Pancreas (tissue), 10 donors: Measurements from ENCODE around the gene CYP4F22. TPM values are rescaled to one million over a fixed set of nuclear protein-coding genes. Genes with fewer than 3 reads are reported as not detected.
A peak's percentile ranks its signal among the peaks of the same experiment; 100 is the strongest.

Experiments used
- ATAC-seq, 4 donors: fragments of 200-7000 bp; cut with Tn5 transposase; one replicate each; pipeline versions ENCODE4 v1.8.0 to v1.9.1; 2020; ENCODE audit warnings: mild to moderate bottlenecking in 4 of 4, moderate library complexity in 4 of 4
- DNase-seq, 6 donors: peaks; one replicate each; pipeline ENCODE4 v3.0.0-alpha.2; 2020
- FAIRE-seq: peaks from 2 replicates; lab custom pipeline; 2012; peaks lifted over from hg19 to GRCh38; lab: Jason Lieb, UNC
- H3K27ac ChIP-seq, 4 donors: fragments of 200-600 bp; sonication (generic); 1 replicate in 3 of 4; 2 replicates in 1 of 4; pipeline versions ENCODE4 v1.5.0 to v1.8.0; 2020
- H3K27me3 ChIP-seq, 4 donors: fragments of 200-600 bp; one replicate each; pipeline ENCODE4 v1.8.0; 2021
- H3K36me3 ChIP-seq, 3 donors: fragments of 200-600 bp; sonication (generic) in 1 of 3; one replicate each; pipeline versions ENCODE4 v1.5.0 to v1.8.0; 2020 to 2021
- H3K4me1 ChIP-seq, 3 donors: fragments of 200-600 bp; one replicate each; pipeline ENCODE4 v1.8.0; 2021
- H3K4me3 ChIP-seq, 4 donors: fragments of 200-600 bp; sonication (generic) in 2 of 4; one replicate each; pipeline versions ENCODE4 v1.5.0 to v1.8.0; 2020 to 2021
- H3K9me3 ChIP-seq, 4 donors: fragments of 200-600 bp; one replicate each; pipeline ENCODE4 v1.8.0; 2021
- WGBS, 2 donors: extraction: QIAGEN DNeasy Blood & Tissue Kit; methylation state at CpG; one replicate each; pipeline ENCODE4 v1.1.7; 2013; 5-methylcytosine and 5-hydroxymethylcytosine counted together
- intact Hi-C, 3 donors: fragments of 100-400 bp; cut with DNase I; formaldehyde crosslinking; loops; one replicate each; pipeline versions ENCODE4 v1.11.1 to v1.14.2; 2022
- polyA plus RNA-seq, 2 donors: library from polyadenylated mRNA; stranded (reverse); fragments of 200-250 nt; gene quantifications; one replicate each; pipeline ENCODE4 v1.2.3, GENCODE V29; 2013
- total RNA-seq, 6 donors: library from RNA; stranded (reverse); fragmentation: NEBNext Ultra II Directional in 4 of 6; extraction: Animal tissue kit (Norgen Biotek cat#: 25700) in 4 of 6; gene quantifications; one replicate each; pipeline versions ENCODE4 v1.2.1 to v1.2.4, GENCODE V29; 2021 to 2023
- TF ChIP-seq, protein P1 (sequence below), 4 donors: fragments of 200-600 bp; sonication (generic) in 3 of 4; IDR thresholded peaks; one replicate each; pipeline versions ENCODE4 v1.5.0 to v1.8.0; 2021; ENCODE audit warnings: antibody characterized with exemption in 4 of 4
- donor health status: healthy with polysubstance abuse.
- donor health status: DM: no; HTN: no; CAD: no; lungs with moderate emphysema.
- donor health status: DM: no; HTN: no; CAD: no.
- donor health status: control.
- donor health status: control.
- donor health status: Bipolar disorder and iron deficiency.
- donor health status: DM: yes; HTN: yes; CAD: no.
- donor health status: DM: no; HTN: no; CAD: no.
- donor health status: DM: no; HTN: no; CAD: no.
- donor health status: DM: yes; HTN: yes; CAD: no.

CYP4F22 gene
- total and polyA plus RNA-seq, 8 donors, result 0.06 TPM; not detected in 7

DNA sequence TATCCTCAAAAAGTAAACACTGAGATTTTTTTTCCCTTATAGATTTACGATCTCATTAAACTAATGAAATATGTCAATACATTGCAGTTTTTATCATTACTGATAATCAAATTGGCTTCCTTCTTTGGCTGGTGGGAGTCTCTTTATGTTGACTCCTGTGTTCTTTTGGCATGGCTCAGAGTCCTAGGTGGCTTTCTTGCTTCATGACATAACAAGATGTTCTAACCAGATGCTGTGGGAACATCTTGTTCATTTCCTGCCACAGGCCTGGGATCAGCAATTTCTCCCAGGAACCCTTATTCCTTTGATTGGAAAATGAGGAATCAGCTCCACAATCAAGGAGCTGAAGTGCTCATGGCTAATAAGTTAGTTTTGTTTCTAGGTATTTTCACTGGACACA is 13.2 kb upstream of the CYP4F22 start:
- Histone ChIP-seq H3K4me3 (no peak overlapping the region), H3K9me3 (no peaks in the 10 kb centered on the region), H3K36me3 (no peaks in the 10 kb centered on the region), H3K27ac (no peak overlapping the region), H3K4me1 (no peaks in the 10 kb centered on the region), H3K27me3 (no peaks in the 10 kb centered on the region)
- TF ChIP-seq, protein P1, sequence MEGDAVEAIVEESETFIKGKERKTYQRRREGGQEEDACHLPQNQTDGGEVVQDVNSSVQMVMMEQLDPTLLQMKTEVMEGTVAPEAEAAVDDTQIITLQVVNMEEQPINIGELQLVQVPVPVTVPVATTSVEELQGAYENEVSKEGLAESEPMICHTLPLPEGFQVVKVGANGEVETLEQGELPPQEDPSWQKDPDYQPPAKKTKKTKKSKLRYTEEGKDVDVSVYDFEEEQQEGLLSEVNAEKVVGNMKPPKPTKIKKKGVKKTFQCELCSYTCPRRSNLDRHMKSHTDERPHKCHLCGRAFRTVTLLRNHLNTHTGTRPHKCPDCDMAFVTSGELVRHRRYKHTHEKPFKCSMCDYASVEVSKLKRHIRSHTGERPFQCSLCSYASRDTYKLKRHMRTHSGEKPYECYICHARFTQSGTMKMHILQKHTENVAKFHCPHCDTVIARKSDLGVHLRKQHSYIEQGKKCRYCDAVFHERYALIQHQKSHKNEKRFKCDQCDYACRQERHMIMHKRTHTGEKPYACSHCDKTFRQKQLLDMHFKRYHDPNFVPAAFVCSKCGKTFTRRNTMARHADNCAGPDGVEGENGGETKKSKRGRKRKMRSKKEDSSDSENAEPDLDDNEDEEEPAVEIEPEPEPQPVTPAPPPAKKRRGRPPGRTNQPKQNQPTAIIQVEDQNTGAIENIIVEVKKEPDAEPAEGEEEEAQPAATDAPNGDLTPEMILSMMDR (IDR thresholded peaks at IDR 0.05), result no peak
- ATAC-seq (no peak), DNase-seq (no peak), FAIRE-seq (no peak)
- WGBS, 2 donors, result 58 to 60% methylated on average over 1 of the region's 1 CpG
- intact Hi-C loops, result no loop called here

DNA sequence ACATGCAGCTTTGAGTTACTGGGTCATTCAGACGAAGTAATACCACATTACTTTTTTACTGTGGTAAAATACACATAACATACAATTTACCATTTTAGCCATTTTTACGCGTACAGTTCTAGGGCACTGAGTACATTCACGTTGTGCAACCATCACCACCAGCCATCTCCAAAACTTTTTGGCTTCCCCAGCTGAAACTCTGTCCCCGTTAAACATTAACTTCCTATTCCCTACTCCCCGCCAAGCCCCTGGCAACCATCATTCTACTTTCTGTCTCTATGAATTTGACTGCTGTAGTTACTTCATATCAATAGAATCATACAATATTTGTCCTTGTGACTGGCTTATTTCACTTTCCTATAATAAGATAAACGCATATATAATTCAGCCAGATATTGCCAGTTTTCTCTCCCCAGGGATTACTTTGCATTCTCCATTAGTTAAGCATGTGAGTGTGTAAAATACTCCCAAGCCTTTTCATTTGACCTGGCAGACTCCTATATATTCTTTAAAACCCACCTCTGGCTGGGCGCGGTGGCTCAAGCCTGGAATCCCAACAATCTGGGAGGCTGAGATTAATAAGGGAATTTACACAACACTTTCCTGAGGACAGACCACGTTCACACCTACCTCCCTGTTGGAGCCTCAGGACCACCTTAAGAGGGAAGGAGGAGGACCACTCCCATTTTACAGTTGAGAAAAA is 10.0 kb upstream of the CYP4F22 start:
- Histone ChIP-seq H3K4me1 (no peaks in the 10 kb centered on the region), H3K27ac (no peak overlapping the region), H3K4me3 (no peak overlapping the region), H3K27me3 (no peaks in the 10 kb centered on the region), H3K36me3 (no peaks in the 10 kb centered on the region), H3K9me3 (no peaks in the 10 kb centered on the region)
- DNase-seq (peak in 1 of 6 donors; percentile 13), FAIRE-seq (no peak), ATAC-seq (peak in 2 of 4 donors; percentile 23 to 56)
- intact Hi-C loops, result no loop called here
- TF ChIP-seq, protein P1 (IDR thresholded peaks at IDR 0.05), result no peak
- WGBS, 2 donors, result 38 to 50% methylated on average over 10 of the region's 10 CpGs

DNA sequence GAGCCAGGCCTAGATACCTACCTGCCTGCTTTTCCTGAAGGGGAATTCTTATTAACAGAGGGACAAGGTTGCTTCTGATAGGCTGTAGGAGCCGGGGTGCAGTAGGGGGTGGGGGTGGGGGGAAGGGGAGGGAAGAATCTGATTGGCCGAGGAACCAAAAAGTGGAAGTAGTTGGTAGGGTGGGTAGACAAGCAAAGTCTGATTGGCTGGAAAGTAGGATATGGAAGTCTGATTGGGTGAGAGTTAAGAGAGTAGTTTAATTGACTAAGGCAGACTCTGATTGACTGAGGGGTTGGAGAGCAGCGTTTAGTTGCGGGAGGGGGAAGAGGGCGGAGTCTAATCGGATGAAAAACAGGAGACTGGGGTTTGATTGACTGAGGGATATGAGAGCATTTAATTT is 9.4 kb upstream of the CYP4F22 start:
- no peak for FAIRE-seq
- ATAC-seq, result no peak
- TF ChIP-seq, protein P1 (IDR thresholded peaks at IDR 0.05), result no peak
- Histone ChIP-seq H3K36me3 (no peaks in the 10 kb centered on the region), H3K9me3 (no peaks in the 10 kb centered on the region), H3K27ac (no peak overlapping the region), H3K27me3 (no peaks in the 10 kb centered on the region), H3K4me1 (no peaks in the 10 kb centered on the region), H3K4me3 (no peak overlapping the region)
- intact Hi-C loops, result no loop called here
- DNase-seq, result no peak
- WGBS, 2 donors, result 46 to 58% methylated on average over 6 of the region's 6 CpGs

DNA sequence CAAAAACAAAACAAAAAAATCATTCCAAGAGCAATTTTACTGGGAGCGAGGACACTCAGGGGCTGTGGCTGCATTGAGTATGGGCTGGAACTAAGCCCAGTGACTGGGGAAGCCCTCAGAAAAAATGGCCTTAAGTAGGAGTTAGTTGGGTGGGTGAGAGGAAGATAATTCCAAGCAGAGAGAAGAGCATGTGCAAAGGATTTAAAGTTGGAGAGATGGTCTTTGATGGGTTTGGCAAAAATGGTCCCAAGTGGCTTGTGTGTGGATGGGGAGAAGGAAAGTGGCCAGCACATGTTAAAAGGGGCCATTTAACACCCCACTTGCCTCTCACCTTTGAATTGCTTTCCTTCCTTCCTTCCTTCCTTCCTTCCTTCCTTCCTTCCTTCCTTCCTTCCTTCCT is 6.7 kb upstream of the CYP4F22 start:
- WGBS, 2 donors, result 61 to 78% methylated on average over 1 of the region's 1 CpG
- Histone ChIP-seq H3K36me3 (no peaks in the 10 kb centered on the region), H3K27ac (no peak overlapping the region), H3K4me1 (no peaks in the 10 kb centered on the region), H3K4me3 (no peak overlapping the region), H3K9me3 (no peaks in the 10 kb centered on the region), H3K27me3 (no peaks in the 10 kb centered on the region)
- no peak for ATAC-seq
- no peak for DNase-seq
- no peak for FAIRE-seq
- TF ChIP-seq, protein P1 (IDR thresholded peaks at IDR 0.05), result no peak
- intact Hi-C loops, result no loop called here

DNA sequence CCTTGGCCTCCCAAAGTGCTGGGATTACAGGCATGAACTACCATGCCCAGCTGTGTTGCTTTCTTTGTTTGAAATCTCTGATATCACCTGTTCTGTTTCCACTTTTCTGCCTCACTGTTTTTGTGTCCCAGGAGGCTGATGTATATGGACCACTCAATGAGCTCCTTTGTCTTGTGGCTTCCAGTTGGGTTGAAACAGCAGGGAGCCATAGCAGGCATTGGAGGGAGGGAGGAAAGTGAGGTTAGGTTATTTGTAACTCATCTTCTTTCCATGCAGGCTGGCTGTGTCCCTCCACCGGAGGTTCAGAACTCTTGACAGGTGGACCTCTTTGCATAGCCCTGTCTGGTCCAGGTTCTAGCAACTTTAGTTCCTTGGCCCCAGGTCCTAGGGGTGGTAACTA is 6.1 kb upstream of the CYP4F22 start:
- no peak overlapping the region for H3K27ac ChIP-seq
- DNase-seq, result no peak
- no peak overlapping the region for H3K4me3 ChIP-seq
- H3K36me3 ChIP-seq, result no peaks in the 10 kb centered on the region
- TF ChIP-seq, protein P1 (IDR thresholded peaks at IDR 0.05), result no peak
- no peaks in the 10 kb centered on the region for H3K9me3 ChIP-seq
- WGBS, 2 donors, result 50 to 58% methylated on average over 1 of the region's 1 CpG
- H3K4me1 ChIP-seq, result no peaks in the 10 kb centered on the region
- FAIRE-seq, result no peak
- intact Hi-C loops, result no loop called here
- no peak for ATAC-seq
- no peaks in the 10 kb centered on the region for H3K27me3 ChIP-seq
